Endothelial cell of umbilical vein (primary cell): ENCODE results near the gene EPHA5. TPM values are rescaled to one million over a fixed set of nuclear protein-coding genes. Genes with fewer than 3 reads are reported as not detected.

ENCODE experiments used
- BruUV-seq: library from RNA; stranded (reverse); fragments of 400-500 nt; replicated peaks from 2 replicates; lab custom pipeline; 2021; lab: Mats Ljungman, UMichigan
- CTCF ChIA-PET: fragments of 300-600, 350-600 bp; sonication (Branson Sonifier 250); formaldehyde crosslinking; loops from one replicate; lab custom pipeline; 2021; ENCODE audit warnings: antibody characterized with exemption, inconsistent platforms; lab: Charles Lee
- POLR2A ChIA-PET: fragments of 300-600, 350-600 bp; sonication (Branson Sonifier 250); formaldehyde crosslinking; loops from one replicate; lab custom pipeline; 2021; ENCODE audit warnings: antibody characterized with exemption, inconsistent platforms; lab: Charles Lee
- DNase-seq: peaks from one replicate; pipeline ENCODE4 v3.0.0-alpha.2; 2011; ENCODE audit warnings: low read depth, low spot score
- FAIRE-seq: peaks from 2 replicates; lab custom pipeline; 2011; peaks lifted over from hg19 to GRCh38; lab: Jason Lieb, UNC
- H2AFZ ChIP-seq: 2 replicates; pipeline ENCODE4 v1.6.0; 2012; ENCODE audit warnings: low read depth, low read length, control low read depth, inconsistent platforms
- H3K27ac ChIP-seq: 2 replicates; pipeline ENCODE4 v1.5.1; 2011; ENCODE audit warnings: low read depth, mild to moderate bottlenecking, control low read depth, low read length, moderate library complexity; ENCODE audit not compliant: insufficient read depth
- H3K27me3 ChIP-seq, 2 experiments: 2 replicates each; pipeline versions ENCODE4 v1.6.0 to v1.6.1; 2011; ENCODE audit warnings: low read length in 2 of 2, mixed read lengths in 1 of 2; ENCODE audit not compliant: control insufficient read depth in 2 of 2, insufficient read depth in 2 of 2
- H3K36me3 ChIP-seq, 2 experiments: 2 replicates in 1 of 2; 3 replicates in 1 of 2; pipeline ENCODE4 v1.5.1; 2011; ENCODE audit warnings: low read length in 2 of 2, mild to moderate bottlenecking in 1 of 2, moderate library complexity in 1 of 2; ENCODE audit not compliant: control insufficient read depth in 2 of 2, insufficient read depth in 2 of 2; ENCODE audit errors: extremely low read depth in 1 of 2
- H3K4me1 ChIP-seq: 3 replicates; pipeline ENCODE4 v1.5.1; 2011; ENCODE audit warnings: mild to moderate bottlenecking, low read length; ENCODE audit not compliant: control insufficient read depth, insufficient read depth; ENCODE audit errors: extremely low read depth
- H3K4me2 ChIP-seq: 2 replicates; pipeline ENCODE4 v1.6.1; 2011; ENCODE audit warnings: low read length, control low read depth, mixed read lengths; ENCODE audit not compliant: insufficient read depth
- H3K4me3 ChIP-seq, 3 experiments: fragments of 200-600 bp in 1 of 3; sonication (generic), shearing (Covaris generic) in 1 of 3; replicated peaks in 1 of 3; 2 replicates each; pipeline ENCODE4 v1.5.1; 2011 to 2016; ENCODE audit warnings: control low read depth in 3 of 3, low read length in 3 of 3, mild to moderate bottlenecking in 2 of 3, inconsistent platforms in 1 of 3, low read depth in 1 of 3, moderate library complexity in 1 of 3; ENCODE audit not compliant: insufficient read depth in 1 of 3
- H3K79me2 ChIP-seq: 2 replicates; pipeline ENCODE4 v1.6.0; 2012; ENCODE audit warnings: low read length, inconsistent platforms; ENCODE audit not compliant: control insufficient read depth, insufficient read depth
- H3K9ac ChIP-seq: replicated peaks from 2 replicates; pipeline ENCODE3; 2011; ENCODE audit warnings: low read length, control low read depth; ENCODE audit not compliant: insufficient read depth; ENCODE audit errors: extremely low read depth
- H3K9me1 ChIP-seq: replicated peaks from 3 replicates; pipeline ENCODE4 v1.6.0; 2011; ENCODE audit warnings: mild to moderate bottlenecking, low read length; ENCODE audit not compliant: control insufficient read depth, insufficient read depth; ENCODE audit errors: extremely low read depth
- H3K9me3 ChIP-seq: replicated peaks from 2 replicates; pipeline ENCODE4 v1.5.1; 2012; ENCODE audit warnings: low read length, inconsistent platforms; ENCODE audit not compliant: control insufficient read depth, insufficient read depth
- H4K20me1 ChIP-seq: replicated peaks from 2 replicates; pipeline ENCODE3; 2011; ENCODE audit warnings: mild to moderate bottlenecking, low read length; ENCODE audit not compliant: control insufficient read depth, insufficient read depth; ENCODE audit errors: extremely low read depth
- EZH2 ChIP-seq: IDR thresholded peaks from 2 replicates; pipeline ENCODE4 v1.6.1; 2012; ENCODE audit warnings: borderline replicate concordance, low read depth, mild to moderate bottlenecking, moderate library complexity, low read length, inconsistent platforms; ENCODE audit not compliant: severe bottlenecking
- FOS ChIP-seq: IDR thresholded peaks from 2 replicates; pipeline ENCODE4 v1.6.1; 2011; ENCODE audit warnings: mild to moderate bottlenecking, low read length, moderate library complexity, borderline replicate concordance; ENCODE audit not compliant: insufficient read depth
- GATA2 ChIP-seq: IDR thresholded peaks from 2 replicates; pipeline ENCODE4 v1.7.0; 2011; ENCODE audit warnings: low read depth, mild to moderate bottlenecking, moderate library complexity, mixed read lengths, low read length; ENCODE audit not compliant: insufficient read length, insufficient read depth
- JUN ChIP-seq: IDR thresholded peaks from 2 replicates; pipeline ENCODE4 v1.6.1; 2011; ENCODE audit warnings: borderline replicate concordance, low read depth; ENCODE audit not compliant: insufficient read length, insufficient read depth
- MAX ChIP-seq: IDR thresholded peaks from 2 replicates; pipeline ENCODE4 v1.6.1; 2011; ENCODE audit not compliant: insufficient read depth, insufficient read length
- MYC ChIP-seq: IDR thresholded peaks from one replicate; pipeline ENCODE4 v1.6.1; 2011; ENCODE audit warnings: mild to moderate bottlenecking, low read depth, low read length
- POLR2A ChIP-seq: IDR thresholded peaks from 2 replicates; pipeline ENCODE4 v1.6.1; 2012; ENCODE audit warnings: low read depth, mild to moderate bottlenecking, control low read depth, low read length
- POLR2AphosphoS5 ChIP-seq: IDR thresholded peaks from 2 replicates; pipeline ENCODE4 v1.6.1; 2012; ENCODE audit warnings: low read depth, mild to moderate bottlenecking, control low read depth, low read length, moderate library complexity; ENCODE audit not compliant: insufficient read depth
- dilution Hi-C: fragments of 300-500 bp; cut with MboI; formaldehyde crosslinking; loops from one replicate; pipeline ENCODE4 v1.15.0; 2019; ENCODE audit warnings: low sequenced_read_pairs; ENCODE audit not compliant: extremely low pct_ligation_motif_present
- intact Hi-C: fragments of 100-400 bp; cut with micrococcal nuclease; formaldehyde crosslinking; loops from one replicate; pipeline ENCODE4 v1.10.0; 2022
- polyA plus RNA-seq, 4 experiments: library from polyadenylated mRNA; depleted of rRNA in 3 of 4; stranded (reverse) in 3 of 4; unstranded in 1 of 4; fragments of >200 nt; gene quantifications; 2 replicates each; pipeline versions ENCODE4 v1.2.1 to v1.2.3, GENCODE V29; 2011 to 2012; ENCODE audit warnings: missing spikeins in 1 of 4
- total RNA-seq: library from RNA; stranded (reverse); gene quantifications from 2 replicates; pipeline ENCODE4 v1.2.3, GENCODE V29; 2021
- TF ChIP-seq, protein P1 (sequence below), 2 donors: IDR thresholded peaks; 1 replicate in 1 of 2; 2 replicates in 1 of 2; pipeline ENCODE4 v1.5.1; 2011; ENCODE audit warnings: low read length in 2 of 2, mild to moderate bottlenecking in 2 of 2, moderate library complexity in 2 of 2, control low read depth in 1 of 2, inconsistent platforms in 1 of 2, low read depth in 1 of 2; ENCODE audit not compliant: insufficient read depth in 1 of 2; ENCODE audit errors: extremely low read depth in 1 of 2

Gene EPHA5
- total and polyA plus RNA-seq, 2 donors (not counting 3 experiments of a cell fraction or from before 2014, with no cell fraction given): 0.31 to 0.39 TPM

- H3K4me1 ChIP-seq: no peaks in the 10 kb centered on the region
- no peaks in the 10 kb centered on the region for H3K9me1 ChIP-seq
- intact Hi-C loops: no loop called here
- H2AFZ ChIP-seq: no peak overlapping the region
- no peaks in the 10 kb centered on the region for H3K9me3 ChIP-seq
- FAIRE-seq (no peak), DNase-seq (no peak)
- dilution Hi-C loops: no loop called here
- H3K79me2 ChIP-seq: no peaks in the 10 kb centered on the region
- H3K27ac ChIP-seq: no peak overlapping the region
- H3K27me3 ChIP-seq: no peaks in the 10 kb centered on the region
- no peaks in the 10 kb centered on the region for H4K20me1 ChIP-seq
- CTCF ChIA-PET: interaction anchor here (1.0 kb wide), 1 partner anchor 13 kb away, joined by 3 read pairs; no protein-coding TSS in a partner anchor
- H3K36me3 ChIP-seq: no peaks in the 10 kb centered on the region
- H3K9ac ChIP-seq: no peak overlapping the region
- H3K4me3 ChIP-seq: no peak overlapping the region
- no TSS peak for BruUV-seq
- TF ChIP-seq MAX (no peak), POLR2AphosphoS5 (no peak), EZH2 (no peak), MYC (no peak), FOS (no peak), GATA2 (no peak), JUN (no peak), POLR2A (no peak)
- TF ChIP-seq, protein P1, sequence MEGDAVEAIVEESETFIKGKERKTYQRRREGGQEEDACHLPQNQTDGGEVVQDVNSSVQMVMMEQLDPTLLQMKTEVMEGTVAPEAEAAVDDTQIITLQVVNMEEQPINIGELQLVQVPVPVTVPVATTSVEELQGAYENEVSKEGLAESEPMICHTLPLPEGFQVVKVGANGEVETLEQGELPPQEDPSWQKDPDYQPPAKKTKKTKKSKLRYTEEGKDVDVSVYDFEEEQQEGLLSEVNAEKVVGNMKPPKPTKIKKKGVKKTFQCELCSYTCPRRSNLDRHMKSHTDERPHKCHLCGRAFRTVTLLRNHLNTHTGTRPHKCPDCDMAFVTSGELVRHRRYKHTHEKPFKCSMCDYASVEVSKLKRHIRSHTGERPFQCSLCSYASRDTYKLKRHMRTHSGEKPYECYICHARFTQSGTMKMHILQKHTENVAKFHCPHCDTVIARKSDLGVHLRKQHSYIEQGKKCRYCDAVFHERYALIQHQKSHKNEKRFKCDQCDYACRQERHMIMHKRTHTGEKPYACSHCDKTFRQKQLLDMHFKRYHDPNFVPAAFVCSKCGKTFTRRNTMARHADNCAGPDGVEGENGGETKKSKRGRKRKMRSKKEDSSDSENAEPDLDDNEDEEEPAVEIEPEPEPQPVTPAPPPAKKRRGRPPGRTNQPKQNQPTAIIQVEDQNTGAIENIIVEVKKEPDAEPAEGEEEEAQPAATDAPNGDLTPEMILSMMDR (IDR thresholded peaks at IDR 0.05; ENCODE audit: extremely low read depth in 1 of 2, insufficient read depth in 1 of 2, low read depth in 1 of 2, low read length in 2 of 2): no peak
- POLR2A ChIA-PET: no interaction called here
- H3K4me2 ChIP-seq: no peak overlapping the region
These were observed 329.7 kb downstream of the EPHA5 start for GRCh38 chr4:65340382-65341109.
